Spleen (tissue), 11 donors: Measurements from ENCODE around the gene EMC1. TPM values are rescaled to one million over a fixed set of nuclear protein-coding genes. Genes with fewer than 3 reads are reported as not detected.
A peak's percentile ranks its signal among the peaks of the same experiment; 100 is the strongest.
"Not testable (repeated sequence)": the region's sequence is repeated elsewhere in the genome, so short reads cannot be mapped to it uniquely, and the experiment has no call there.

Source experiments
- DNase-seq: peaks from one replicate; pipeline ENCODE4 v3.0.0-alpha.2; 2020
- H3K27ac ChIP-seq, 8 donors: fragments of 200-600 bp; sonication (generic) in 7 of 8; 1 replicate in 4 of 8; 2 replicates in 4 of 8; pipeline versions ENCODE4 v1.5.0 to v1.8.0; 2016 to 2021; ENCODE audit warnings: inconsistent platforms in 4 of 8, mild to moderate bottlenecking in 4 of 8, moderate library complexity in 1 of 8
- H3K27me3 ChIP-seq, 7 donors: fragments of 200-600 bp; sonication (generic) in 6 of 7; replicated peaks in 1 of 7; 1 replicate in 4 of 7; 2 replicates in 3 of 7; pipeline versions ENCODE4 v1.5.0 to v1.8.0; 2016 to 2021; ENCODE audit warnings: inconsistent platforms in 3 of 7, mild to moderate bottlenecking in 1 of 7
- H3K36me3 ChIP-seq, 6 donors: fragments of 200-600 bp; sonication (generic) in 5 of 6; 1 replicate in 4 of 6; 2 replicates in 2 of 6; pipeline versions ENCODE4 v1.5.0 to v1.8.0; 2016 to 2021; ENCODE audit warnings: inconsistent platforms in 2 of 6
- H3K4me1 ChIP-seq, 6 donors: fragments of 200-600 bp; sonication (generic) in 5 of 6; 1 replicate in 3 of 6; 2 replicates in 3 of 6; pipeline versions ENCODE4 v1.5.0 to v1.8.0; 2016 to 2021; ENCODE audit warnings: inconsistent platforms in 3 of 6
- H3K4me3 ChIP-seq, 8 donors: fragments of 200-600 bp; sonication (generic) in 7 of 8; 1 replicate in 4 of 8; 2 replicates in 4 of 8; pipeline versions ENCODE4 v1.5.0 to v1.8.0; 2016 to 2021; ENCODE audit warnings: inconsistent platforms in 4 of 8, mild to moderate bottlenecking in 4 of 8, moderate library complexity in 2 of 8
- H3K9me3 ChIP-seq, 8 donors: fragments of 200-600 bp; sonication (generic) in 7 of 8; 1 replicate in 4 of 8; 2 replicates in 4 of 8; pipeline versions ENCODE4 v1.5.0 to v1.8.0; 2016 to 2021; ENCODE audit warnings: inconsistent platforms in 4 of 8
- POLR2A ChIP-seq, 3 donors: fragments of 450-650 bp; IDR thresholded peaks; one replicate each; pipeline ENCODE4 v1.5.1; 2017; ENCODE audit warnings: antibody characterized with exemption in 3 of 3, mild to moderate bottlenecking in 1 of 3
- POLR2AphosphoS5 ChIP-seq, 3 donors: sonication (generic); formaldehyde crosslinking; IDR thresholded peaks; one replicate each; pipeline ENCODE4 v1.5.1; 2017; ENCODE audit warnings: antibody characterized with exemption in 3 of 3
- WGBS, 5 donors: extraction: QIAGEN DNeasy Blood & Tissue Kit in 3 of 5; methylation state at CpG; one replicate each; pipeline versions ENCODE4 v1.1.5 to v1.1.7; 2013 to 2018; 5-methylcytosine and 5-hydroxymethylcytosine counted together
- intact Hi-C: fragments of 100-400 bp; cut with DNase I; formaldehyde crosslinking; loops from one replicate; pipeline ENCODE4 v1.15.0; 2023; ENCODE audit warnings: low total_unique reads
- polyA plus RNA-seq, 3 donors: library from polyadenylated mRNA; stranded (reverse); fragments of 200-250 nt; gene quantifications; one replicate each; pipeline ENCODE4 v1.2.1, GENCODE V29; 2013
- total RNA-seq, 7 donors: library from RNA; depleted of rRNA in 3 of 7; stranded (reverse); fragments of >200 nt in 3 of 7; fragmentation: NEBNext Ultra II Directional in 4 of 7; extraction: Animal tissue kit (Norgen Biotek cat#: 25700) in 4 of 7; gene quantifications; one replicate each; pipeline versions ENCODE4 v1.1.0 to v1.2.1, GENCODE V29; 2016 to 2021
- TF ChIP-seq, protein P1 (sequence below), 11 experiments: fragments of 200-600 bp in 7 of 11; fragments of 450-650 bp in 4 of 11; sonication (generic) in 4 of 11; IDR thresholded peaks in 8 of 11; conservative IDR thresholded peaks in 3 of 11; 1 replicate in 7 of 11; 2 replicates in 4 of 11; pipeline versions ENCODE4 v1.4.0 to v1.8.0; 2016 to 2021; ENCODE audit warnings: antibody characterized with exemption in 11 of 11, inconsistent platforms in 4 of 11, mild to moderate bottlenecking in 1 of 11
- donor health status: healthy with polysubstance abuse.
- donor health status: DM: no; HTN: no; CAD: no; lungs with moderate emphysema.
- donor health status: DM: no; HTN: no; CAD: no.
- donor health status: Bipolar disorder and iron deficiency.
- donor health status: healthy.
- donor health status: DM: no; HTN: no; CAD: no.
- donor health status: DM: yes; HTN: yes; CAD: no.

The EMC1 gene
- total and polyA plus RNA-seq, 10 donors = 5.1 to 45.6 (median 28.6) TPM

DNA sequence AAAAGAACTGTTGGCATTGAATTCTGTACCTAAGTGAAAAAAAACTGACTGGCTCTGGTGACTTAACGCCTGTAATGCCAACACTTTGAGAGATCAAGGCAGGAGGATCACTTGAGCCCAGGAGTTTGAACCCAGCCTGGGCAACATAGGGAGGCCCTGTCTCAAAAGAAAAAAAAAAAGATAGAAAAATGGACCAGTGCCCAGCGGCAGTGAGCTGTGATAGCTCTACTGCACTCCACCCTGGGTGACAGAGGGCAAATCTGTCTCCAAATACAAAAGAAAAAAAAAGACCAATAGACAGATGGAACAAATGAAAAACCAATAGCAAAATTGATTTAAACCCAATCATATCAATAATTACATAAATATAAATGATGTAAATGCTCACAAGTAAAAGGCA is 37.9 kb upstream of the EMC1 start:
- Histone ChIP-seq H3K27ac (no peak overlapping the region), H3K36me3 (peaks cover 0 to 11% (median 0%) of the 10 kb centered on the region in 6 donors), H3K9me3 (peaks cover 0 to 23% (median 15%) of the 10 kb centered on the region in 8 donors), H3K27me3 (peaks cover 0 to 16% (median 0%) of the 10 kb centered on the region in 7 donors), H3K4me3 (peak overlapping the region in 6 of 8 donors; percentile 31 to 64 (median 40)), H3K4me1 (peaks cover 0 to 15% (median 4%) of the 10 kb centered on the region in 6 donors)
- no peak for TF ChIP-seq POLR2AphosphoS5 (IDR thresholded peaks at IDR 0.05)
- TF ChIP-seq POLR2A (IDR thresholded peaks at IDR 0.05) = no peak
- DNase-seq = no peak
- intact Hi-C loops = no loop called here
- WGBS, 5 donors = 54 to 76% (median 60%) methylated on average over 2 of the region's 2 CpGs

DNA sequence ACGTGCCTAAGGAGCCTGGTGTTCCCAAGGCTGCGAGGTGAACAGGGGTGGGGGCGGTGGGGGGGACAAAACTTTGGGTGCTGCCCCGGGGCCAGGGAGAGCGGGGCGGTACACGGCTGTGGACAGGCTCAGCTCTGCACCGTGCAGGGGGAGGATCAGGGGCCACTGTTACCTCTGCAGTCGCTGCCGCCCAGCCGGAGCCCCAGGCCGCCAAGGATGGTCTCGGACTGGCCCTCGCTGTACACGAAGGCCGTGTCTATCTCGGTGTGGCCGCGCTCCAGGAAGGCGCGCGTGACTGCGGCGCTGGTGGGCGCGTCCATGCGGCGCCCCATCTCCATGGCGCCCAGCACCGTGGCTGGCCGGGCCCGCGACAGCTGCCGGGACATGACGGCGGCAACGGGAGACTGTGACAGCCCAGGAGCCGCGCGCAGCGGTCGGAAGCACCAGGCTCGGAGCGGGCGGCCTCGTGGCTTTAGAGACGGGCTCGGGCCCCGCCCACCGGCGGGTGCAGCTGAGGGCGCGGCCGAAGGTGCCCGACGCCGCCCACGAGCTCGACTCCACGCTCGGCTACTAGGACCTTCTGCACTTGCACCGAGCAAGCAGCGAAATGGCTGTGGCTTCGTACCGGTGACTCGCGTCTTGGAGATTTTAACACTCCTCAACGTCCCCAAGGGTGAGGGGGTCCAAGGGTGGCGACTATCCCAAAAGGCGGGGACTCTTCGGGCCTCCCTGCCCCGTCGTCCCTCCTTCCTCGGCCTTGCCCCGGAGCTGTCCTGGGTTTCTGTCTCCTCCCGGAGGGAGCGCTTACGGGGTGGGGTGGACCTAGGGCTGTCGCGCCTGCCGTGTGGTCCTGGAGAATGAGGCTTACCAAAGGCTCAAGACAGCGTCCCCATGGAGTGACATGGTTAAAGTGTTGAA is 37.3 kb upstream of the EMC1 start, which contains the start of gene AKR7A3:
TSS of gene AKR7A3 (minus strand) at position 447 of the 918 bp plus-strand sequence. CDS start at position 386, 61 bp downstream.
- WGBS, 5 donors = 15 to 43% (median 28%) methylated on average over 24 to 75 of the region's 82 CpGs

DNA sequence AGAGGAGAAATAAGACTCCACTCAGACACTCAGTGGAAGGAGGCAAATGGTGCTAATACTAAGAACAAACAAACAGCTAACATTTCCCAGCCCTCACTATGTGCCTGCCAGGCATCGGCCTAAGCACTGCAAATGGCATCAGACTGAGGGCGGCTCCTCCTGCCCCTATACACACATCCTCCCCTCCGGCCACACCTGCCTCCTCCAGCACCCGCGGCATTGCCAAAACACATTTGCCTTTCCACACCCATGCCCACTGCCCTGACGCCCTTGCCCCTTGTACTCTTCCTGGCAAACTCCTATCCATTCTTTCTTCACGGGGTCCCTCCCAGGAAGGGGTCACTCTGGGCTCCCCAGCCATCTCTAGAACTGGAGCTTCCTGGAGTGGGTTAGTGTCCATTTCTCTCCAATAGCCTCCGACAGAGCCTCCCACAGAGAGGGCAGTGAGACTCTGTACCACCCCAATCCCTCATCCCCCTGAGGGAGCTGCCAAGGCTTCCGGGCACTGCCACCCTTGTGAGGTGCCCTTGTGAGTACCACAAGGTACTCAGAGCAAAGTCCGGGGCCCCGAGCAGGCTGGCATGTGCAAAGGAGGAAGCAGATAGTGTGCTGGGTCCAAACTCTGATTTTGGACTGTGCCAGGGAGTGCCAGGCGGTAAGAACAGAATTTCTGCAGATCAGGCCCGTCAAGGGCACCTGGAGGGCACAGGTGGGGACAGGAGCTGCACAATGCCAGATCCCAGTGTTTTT is 36.3 kb upstream of the EMC1 start:
- peaks cover 0 to 15% (median 4%) of the 10 kb centered on the region in 6 donors for H3K4me1 ChIP-seq
- intact Hi-C loops = no loop called here
- H3K27ac ChIP-seq = no peak overlapping the region
- H3K9me3 ChIP-seq = peaks cover 0 to 6% (median under 1%) of the 10 kb centered on the region in 8 donors
- WGBS, 5 donors = 93 to 96% (median 95%) methylated on average over 13 of the region's 13 CpGs
- TF ChIP-seq POLR2AphosphoS5 (IDR thresholded peaks at IDR 0.05) (no peak), POLR2A (IDR thresholded peaks at IDR 0.05) (no peak)
- TF ChIP-seq, protein P1, sequence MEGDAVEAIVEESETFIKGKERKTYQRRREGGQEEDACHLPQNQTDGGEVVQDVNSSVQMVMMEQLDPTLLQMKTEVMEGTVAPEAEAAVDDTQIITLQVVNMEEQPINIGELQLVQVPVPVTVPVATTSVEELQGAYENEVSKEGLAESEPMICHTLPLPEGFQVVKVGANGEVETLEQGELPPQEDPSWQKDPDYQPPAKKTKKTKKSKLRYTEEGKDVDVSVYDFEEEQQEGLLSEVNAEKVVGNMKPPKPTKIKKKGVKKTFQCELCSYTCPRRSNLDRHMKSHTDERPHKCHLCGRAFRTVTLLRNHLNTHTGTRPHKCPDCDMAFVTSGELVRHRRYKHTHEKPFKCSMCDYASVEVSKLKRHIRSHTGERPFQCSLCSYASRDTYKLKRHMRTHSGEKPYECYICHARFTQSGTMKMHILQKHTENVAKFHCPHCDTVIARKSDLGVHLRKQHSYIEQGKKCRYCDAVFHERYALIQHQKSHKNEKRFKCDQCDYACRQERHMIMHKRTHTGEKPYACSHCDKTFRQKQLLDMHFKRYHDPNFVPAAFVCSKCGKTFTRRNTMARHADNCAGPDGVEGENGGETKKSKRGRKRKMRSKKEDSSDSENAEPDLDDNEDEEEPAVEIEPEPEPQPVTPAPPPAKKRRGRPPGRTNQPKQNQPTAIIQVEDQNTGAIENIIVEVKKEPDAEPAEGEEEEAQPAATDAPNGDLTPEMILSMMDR (IDR thresholded peaks at IDR 0.05 in 8 of 11, conservative IDR thresholded peaks at IDR 0.05 in 3 of 11) = no peak
- H3K36me3 ChIP-seq = peaks cover 0 to 17% (median 0%) of the 10 kb centered on the region in 6 donors
- no peak for DNase-seq
- H3K4me3 ChIP-seq = no peak overlapping the region
- peaks cover 0 to 16% (median 0%) of the 10 kb centered on the region in 7 donors for H3K27me3 ChIP-seq

More for the DNA sequence above, 37.3 kb upstream of the EMC1 start, which contains the start of gene AKR7A3:
- peaks cover 0 to 15% (median 4%) of the 10 kb centered on the region in 6 donors for H3K4me1 ChIP-seq
- H3K27ac ChIP-seq, intact Hi-C loops: not testable (repeated sequence)
- peaks cover 0 to 16% (median 8%) of the 10 kb centered on the region in 8 donors for H3K9me3 ChIP-seq
- peaks cover 0 to 16% (median 0%) of the 10 kb centered on the region in 7 donors for H3K27me3 ChIP-seq
- peak within 1 kb of the TSS; percentile 25 to 64 (median 36) for H3K4me3 ChIP-seq
- H3K36me3 ChIP-seq = peaks cover 0 to 13% (median 0%) of the 10 kb centered on the region in 6 donors
- DNase-seq = peak; percentile 87
- TF ChIP-seq POLR2AphosphoS5 (IDR thresholded peaks at IDR 0.05) = peak in 1 of 3 donors; percentile 54

DNA sequence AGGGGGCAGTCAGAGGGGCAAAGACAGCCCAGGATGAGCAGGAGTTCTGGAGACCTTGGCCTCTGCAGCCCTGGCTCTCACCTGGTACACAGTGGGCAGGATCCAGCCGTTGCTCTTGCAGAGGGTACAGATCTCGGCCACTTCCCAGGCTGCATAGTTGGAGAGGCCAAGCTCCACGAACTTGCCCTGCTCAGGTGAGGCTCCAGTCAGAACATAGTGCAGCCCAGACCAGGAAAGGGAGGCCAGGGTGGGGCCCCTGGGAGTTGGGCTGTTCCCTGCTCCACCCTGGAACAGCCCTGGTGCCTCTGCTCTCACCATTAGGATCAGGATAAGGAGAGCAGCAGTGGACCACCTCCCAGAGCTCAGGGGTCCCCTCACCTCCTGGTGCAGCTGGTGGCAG is 34.5 kb upstream of the EMC1 start:
- H3K4me3 ChIP-seq, H3K27ac ChIP-seq, DNase-seq, H3K9me3 ChIP-seq, intact Hi-C loops: not testable (repeated sequence)
- 77 to 88% (median 82%) methylated on average over 3 of the region's 3 CpGs; no CpG with 5 or more reads in 2 of the 5 donors for WGBS, 5 donors
- peaks cover 0 to 15% (median 4%) of the 10 kb centered on the region in 6 donors for H3K4me1 ChIP-seq
- peaks cover 0 to 13% (median 0%) of the 10 kb centered on the region in 6 donors for H3K36me3 ChIP-seq
- H3K27me3 ChIP-seq = peaks cover 0 to 16% (median 0%) of the 10 kb centered on the region in 7 donors

DNA sequence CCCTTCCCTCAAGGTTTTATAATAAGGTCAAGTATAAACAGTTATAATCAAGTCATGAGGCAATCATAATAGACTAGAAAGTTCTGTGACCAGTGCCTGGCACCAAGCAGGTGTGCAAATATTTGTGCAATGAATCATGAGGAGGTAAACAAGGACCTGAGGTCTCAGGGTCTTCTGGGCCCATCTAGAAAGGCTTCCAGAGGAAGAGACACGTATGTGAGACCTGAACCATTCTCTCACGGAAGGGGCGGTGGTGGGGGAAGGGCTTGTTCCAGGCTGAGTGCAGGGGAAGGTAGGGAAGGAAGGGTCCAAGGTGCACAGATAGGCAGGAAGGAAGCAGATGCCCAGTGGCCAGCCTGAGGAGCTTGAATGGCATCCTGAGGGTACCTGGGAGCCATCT is 34.0 kb upstream of the EMC1 start:
- H3K9me3 ChIP-seq, H3K4me3 ChIP-seq, intact Hi-C loops, DNase-seq, H3K27ac ChIP-seq: not testable (repeated sequence)
- peaks cover 0 to 13% (median 0%) of the 10 kb centered on the region in 6 donors for H3K36me3 ChIP-seq
- peaks cover 0 to 15% (median 4%) of the 10 kb centered on the region in 6 donors for H3K4me1 ChIP-seq
- 84 to 100% (median 93%) methylated on average over 3 of the region's 3 CpGs for WGBS, 5 donors
- peaks cover 0 to 16% (median 0%) of the 10 kb centered on the region in 7 donors for H3K27me3 ChIP-seq
